ENCODE measurements around the gene ABCC6. TPM values are rescaled to one million over a fixed set of nuclear protein-coding genes. Genes with fewer than 3 reads are reported as not detected.
"Not testable (repeated sequence)": the region's sequence is repeated elsewhere in the genome, so short reads cannot be mapped to it uniquely, and the experiment has no call there.

ABCC6 gene
- total and polyA plus RNA-seq, 4 donors, result 50.6 to 162 (median 95.9) TPM

DNA sequence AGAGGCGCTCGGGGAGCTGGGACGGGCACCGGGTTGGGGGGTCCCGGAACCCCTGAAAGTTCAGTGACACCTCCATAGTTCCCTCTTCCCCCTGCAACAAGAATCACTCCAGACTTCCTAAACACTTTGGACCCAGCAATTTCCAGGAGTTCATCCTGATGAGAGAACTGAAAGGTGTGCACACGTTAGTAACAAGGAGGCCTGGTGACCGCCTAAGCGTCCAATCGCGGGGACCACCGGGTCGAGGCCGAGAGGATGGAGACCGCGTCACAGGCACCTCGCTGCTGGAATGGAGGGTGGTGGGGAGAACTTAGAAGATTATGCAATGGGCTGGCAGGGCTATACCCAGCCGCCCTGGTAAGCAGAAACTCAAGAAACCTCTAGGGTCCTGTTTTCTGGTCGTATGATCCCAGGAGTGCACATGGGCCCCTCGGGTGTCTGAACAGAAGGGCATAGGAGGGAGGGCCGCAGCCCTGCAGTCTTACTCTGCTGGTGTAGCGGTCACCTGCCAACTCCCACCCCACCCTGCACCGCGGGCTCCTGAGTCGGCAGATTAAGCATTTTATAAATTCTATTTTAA, 458 bp upstream of the ABCC6 start:
- not testable (repeated sequence) for H3K4me3 ChIP-seq (ENCODE audit: low read depth in 1 of 3, low read length in 3 of 3); H3K9ac ChIP-seq (ENCODE audit: low read depth in 1 of 2, low read length in 2 of 2); H3K9me3 ChIP-seq (ENCODE audit: control insufficient read depth in 4 of 4, low read length in 3 of 4); H3K27me3 ChIP-seq (ENCODE audit: control insufficient read depth in 4 of 4, insufficient read depth in 4 of 4, low read length in 3 of 4); H3K36me3 ChIP-seq (ENCODE audit: control insufficient read depth in 4 of 4, insufficient read depth in 3 of 4, low read depth in 1 of 4, low read length in 3 of 4); DNase-seq (ENCODE audit: low spot score); H3K4me1 ChIP-seq (ENCODE audit: control insufficient read depth in 4 of 4, insufficient read depth in 4 of 4, low read length in 3 of 4)
- WGBS, result 12% methylated on average over 15 of the region's 24 CpGs
- H3K27ac ChIP-seq (ENCODE audit: low read depth in 1 of 2, low read length in 2 of 2), result peak overlapping the region in 1 of 2 donors; percentile 35

- not testable (repeated sequence) for H3K9me3 ChIP-seq (ENCODE audit: control insufficient read depth in 4 of 4, low read length in 3 of 4); H3K4me1 ChIP-seq (ENCODE audit: control insufficient read depth in 4 of 4, insufficient read depth in 4 of 4, low read length in 3 of 4); H3K36me3 ChIP-seq (ENCODE audit: control insufficient read depth in 4 of 4, insufficient read depth in 3 of 4, low read depth in 1 of 4, low read length in 3 of 4); H3K27me3 ChIP-seq (ENCODE audit: control insufficient read depth in 4 of 4, insufficient read depth in 4 of 4, low read length in 3 of 4); DNase-seq (ENCODE audit: low spot score)
- 33% methylated on average over 4 of the region's 9 CpGs for WGBS
- peak overlapping the region in 1 of 3 donors; percentile 20 for H3K4me3 ChIP-seq (ENCODE audit: low read depth in 1 of 3, low read length in 3 of 3)
- H3K9ac ChIP-seq (ENCODE audit: low read depth in 1 of 2, low read length in 2 of 2), result peak overlapping the region in 1 of 2 donors; percentile 31
- peak; percentile 60 for TF ChIP-seq REST (IDR thresholded peaks at IDR 0.05)
- peak in 1 of 2 donors; percentile 34 for TF ChIP-seq RXRA (IDR thresholded peaks at IDR 0.05)
- peak in 1 of 2 donors; percentile 11 for TF ChIP-seq HNF4A (conservative IDR thresholded peaks at IDR 0.05)
- TF ChIP-seq YY1 (IDR thresholded peaks at IDR 0.05), result peak; percentile 37
- H3K27ac ChIP-seq (ENCODE audit: low read depth in 1 of 2, low read length in 2 of 2), result peak overlapping the region; percentile 69 to 72
Observed at GRCh38 chr16:16221382-16221781, 1.9 kb downstream of the ABCC6 start.

- H3K4me3 ChIP-seq (ENCODE audit: low read depth in 1 of 3, low read length in 3 of 3); H3K9ac ChIP-seq (ENCODE audit: low read depth in 1 of 2, low read length in 2 of 2); H3K27ac ChIP-seq (ENCODE audit: low read depth in 1 of 2, low read length in 2 of 2); H3K9me3 ChIP-seq (ENCODE audit: control insufficient read depth in 4 of 4, low read length in 3 of 4); DNase-seq (ENCODE audit: low spot score); H3K27me3 ChIP-seq (ENCODE audit: control insufficient read depth in 4 of 4, insufficient read depth in 4 of 4, low read length in 3 of 4); H3K36me3 ChIP-seq (ENCODE audit: control insufficient read depth in 4 of 4, insufficient read depth in 3 of 4, low read depth in 1 of 4, low read length in 3 of 4); H3K4me1 ChIP-seq (ENCODE audit: control insufficient read depth in 4 of 4, insufficient read depth in 4 of 4, low read length in 3 of 4): not testable (repeated sequence)
- 60% methylated on average over 8 of the region's 9 CpGs for WGBS
Observed at GRCh38 chr16:16220449-16220848, 2.8 kb downstream of the ABCC6 start.

- no CpG with 5 or more reads among the region's 5 CpGs for WGBS
- H3K9ac ChIP-seq (ENCODE audit: low read depth in 1 of 2, low read length in 2 of 2); H3K4me1 ChIP-seq (ENCODE audit: control insufficient read depth in 4 of 4, insufficient read depth in 4 of 4, low read length in 3 of 4); H3K27me3 ChIP-seq (ENCODE audit: control insufficient read depth in 4 of 4, insufficient read depth in 4 of 4, low read length in 3 of 4); DNase-seq (ENCODE audit: low spot score); H3K36me3 ChIP-seq (ENCODE audit: control insufficient read depth in 4 of 4, insufficient read depth in 3 of 4, low read depth in 1 of 4, low read length in 3 of 4); H3K9me3 ChIP-seq (ENCODE audit: control insufficient read depth in 4 of 4, low read length in 3 of 4); H3K4me3 ChIP-seq (ENCODE audit: low read depth in 1 of 3, low read length in 3 of 3); H3K27ac ChIP-seq (ENCODE audit: low read depth in 1 of 2, low read length in 2 of 2): not testable (repeated sequence)
Observed at GRCh38 chr16:16218787-16219186, 4.5 kb downstream of the ABCC6 start.

- not testable (repeated sequence) for DNase-seq (ENCODE audit: low spot score); H3K9ac ChIP-seq (ENCODE audit: low read depth in 1 of 2, low read length in 2 of 2); H3K36me3 ChIP-seq (ENCODE audit: control insufficient read depth in 4 of 4, insufficient read depth in 3 of 4, low read depth in 1 of 4, low read length in 3 of 4); H3K4me1 ChIP-seq (ENCODE audit: control insufficient read depth in 4 of 4, insufficient read depth in 4 of 4, low read length in 3 of 4); H3K4me3 ChIP-seq (ENCODE audit: low read depth in 1 of 3, low read length in 3 of 3); H3K27me3 ChIP-seq (ENCODE audit: control insufficient read depth in 4 of 4, insufficient read depth in 4 of 4, low read length in 3 of 4); H3K27ac ChIP-seq (ENCODE audit: low read depth in 1 of 2, low read length in 2 of 2); H3K9me3 ChIP-seq (ENCODE audit: control insufficient read depth in 4 of 4, low read length in 3 of 4)
- WGBS, result no CpG with 5 or more reads among the region's 5 CpGs
Observed at GRCh38 chr16:16218349-16218748, 4.9 kb downstream of the ABCC6 start.
